HG03575 (cell line): ENCODE data around the gene YJU2.

ENCODE experiments used
- ATAC-seq: cut with Tn5 transposase; IDR thresholded peaks from one replicate; pipeline ENCODE4 v1.9.1; 2021; ENCODE audit not compliant: unreplicated experiment, insufficient number of reproducible peaks, low FRiP score; ENCODE audit errors: extremely low read depth

Gene YJU2

DNA sequence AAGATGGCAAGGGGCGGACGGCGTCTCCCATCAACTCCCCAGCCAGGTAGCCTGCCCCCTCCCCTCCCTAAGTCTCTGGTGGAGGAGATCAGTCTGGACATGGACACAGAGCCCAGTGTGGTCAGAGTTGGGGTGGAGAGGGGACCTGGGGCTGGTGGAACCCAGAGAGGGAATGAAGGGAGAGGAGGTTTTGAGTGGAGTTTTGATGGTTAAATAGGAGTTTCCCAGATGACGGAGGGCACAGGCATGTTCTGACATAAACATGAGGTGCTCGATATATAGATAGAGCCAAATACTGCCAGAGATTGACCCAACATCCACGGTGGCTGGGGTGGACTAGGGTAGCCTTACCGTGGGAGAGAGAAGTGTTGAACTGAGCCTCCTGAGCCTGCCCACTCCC lies 71.6 kb downstream of the YJU2 start:
- ATAC-seq: no peak
